Calu3 (cell line): ENCODE measurements around the gene UROD. TPM values are rescaled to one million over a fixed set of nuclear protein-coding genes. Genes with fewer than 3 reads are reported as not detected.

Experiments used
- BruUV-seq: library from RNA; stranded (reverse); fragments of 400-500 nt; replicated peaks from 2 replicates; lab custom pipeline; 2021; lab: Mats Ljungman, UMichigan
- CTCF ChIA-PET: fragments of 300-600 bp; sonication (Branson Sonifier 250); formaldehyde crosslinking; loops from one replicate; lab custom pipeline; 2022; ENCODE audit warnings: antibody characterized with exemption; lab: Charles Lee
- DNase-seq: peaks from one replicate; pipeline ENCODE4 v3.0.0; 2022
- H3K27ac Mint-ChIP-seq: one replicate; pipeline ENCODE4 v1.8.0; 2022; ENCODE audit warnings: mixed read lengths; ENCODE audit not compliant: unreplicated experiment
- H3K27me3 Mint-ChIP-seq: one replicate; pipeline ENCODE4 v1.8.0; 2022; ENCODE audit warnings: mixed read lengths; ENCODE audit not compliant: unreplicated experiment
- H3K36me3 Mint-ChIP-seq: one replicate; pipeline ENCODE4 v1.8.0; 2022; ENCODE audit warnings: mild to moderate bottlenecking, moderate library complexity, mixed read lengths; ENCODE audit not compliant: insufficient read depth, unreplicated experiment
- H3K4me1 Mint-ChIP-seq: one replicate; pipeline ENCODE4 v1.8.0; 2022; ENCODE audit warnings: mild to moderate bottlenecking, low read depth, mixed read lengths; ENCODE audit not compliant: unreplicated experiment
- H3K4me3 Mint-ChIP-seq: one replicate; pipeline ENCODE4 v1.8.0; 2022; ENCODE audit warnings: mild to moderate bottlenecking, low read depth, moderate library complexity, mixed read lengths; ENCODE audit not compliant: unreplicated experiment
- H3K9me3 Mint-ChIP-seq: one replicate; pipeline ENCODE4 v1.8.0; 2022; ENCODE audit warnings: low read depth, mixed read lengths; ENCODE audit not compliant: unreplicated experiment
- intact Hi-C: fragments of 100-400 bp; cut with micrococcal nuclease; formaldehyde crosslinking; loops from one replicate; pipeline ENCODE4 v1.10.0; 2022; ENCODE audit not compliant: unreplicated experiment
- total RNA-seq: library from RNA; stranded (reverse); gene quantifications from 2 replicates; pipeline ENCODE4 v1.2.3, GENCODE V29; 2022
- TF ChIP-seq, protein P1 (sequence below): fragments of 200-600 bp; IDR thresholded peaks from one replicate; pipeline ENCODE4 v1.8.0; 2022; ENCODE audit warnings: antibody characterized with exemption; ENCODE audit not compliant: unreplicated experiment

UROD gene
- total RNA-seq, 1 experiment from 2014 or later, result 50.3 TPM

DNA sequence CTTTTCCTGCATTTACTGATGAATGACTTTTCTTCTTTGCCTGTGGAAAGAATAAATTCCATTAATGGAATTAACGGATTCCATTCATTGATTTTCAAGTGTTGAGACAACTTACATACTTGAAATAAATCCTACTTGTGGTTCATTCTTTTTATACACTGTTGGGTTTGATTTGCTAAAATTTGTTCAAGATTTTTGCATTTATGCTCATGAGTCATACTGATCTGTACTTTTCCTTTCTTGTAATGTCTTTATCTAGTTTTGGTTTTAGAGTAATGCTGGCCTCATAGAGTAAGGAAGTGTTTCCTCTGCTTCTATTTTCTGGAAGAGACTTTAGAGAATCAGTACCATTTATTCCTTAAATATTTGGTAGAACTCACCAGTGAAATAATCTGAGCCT is 14.4 kb downstream of the UROD start:
- TF ChIP-seq, protein P1, sequence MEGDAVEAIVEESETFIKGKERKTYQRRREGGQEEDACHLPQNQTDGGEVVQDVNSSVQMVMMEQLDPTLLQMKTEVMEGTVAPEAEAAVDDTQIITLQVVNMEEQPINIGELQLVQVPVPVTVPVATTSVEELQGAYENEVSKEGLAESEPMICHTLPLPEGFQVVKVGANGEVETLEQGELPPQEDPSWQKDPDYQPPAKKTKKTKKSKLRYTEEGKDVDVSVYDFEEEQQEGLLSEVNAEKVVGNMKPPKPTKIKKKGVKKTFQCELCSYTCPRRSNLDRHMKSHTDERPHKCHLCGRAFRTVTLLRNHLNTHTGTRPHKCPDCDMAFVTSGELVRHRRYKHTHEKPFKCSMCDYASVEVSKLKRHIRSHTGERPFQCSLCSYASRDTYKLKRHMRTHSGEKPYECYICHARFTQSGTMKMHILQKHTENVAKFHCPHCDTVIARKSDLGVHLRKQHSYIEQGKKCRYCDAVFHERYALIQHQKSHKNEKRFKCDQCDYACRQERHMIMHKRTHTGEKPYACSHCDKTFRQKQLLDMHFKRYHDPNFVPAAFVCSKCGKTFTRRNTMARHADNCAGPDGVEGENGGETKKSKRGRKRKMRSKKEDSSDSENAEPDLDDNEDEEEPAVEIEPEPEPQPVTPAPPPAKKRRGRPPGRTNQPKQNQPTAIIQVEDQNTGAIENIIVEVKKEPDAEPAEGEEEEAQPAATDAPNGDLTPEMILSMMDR, result no peak
- Mint-ChIP-seq H3K27me3 (peaks cover 14% of the 10 kb centered on the region), H3K4me3 (no peak overlapping the region), H3K36me3 (no peaks in the 10 kb centered on the region), H3K9me3 (no peaks in the 10 kb centered on the region), H3K4me1 (no peaks in the 10 kb centered on the region), H3K27ac (no peak overlapping the region)
- no TSS peak for BruUV-seq
- DNase-seq, result no peak
- CTCF ChIA-PET, result no interaction called here
- intact Hi-C loops, result no loop called here

DNA sequence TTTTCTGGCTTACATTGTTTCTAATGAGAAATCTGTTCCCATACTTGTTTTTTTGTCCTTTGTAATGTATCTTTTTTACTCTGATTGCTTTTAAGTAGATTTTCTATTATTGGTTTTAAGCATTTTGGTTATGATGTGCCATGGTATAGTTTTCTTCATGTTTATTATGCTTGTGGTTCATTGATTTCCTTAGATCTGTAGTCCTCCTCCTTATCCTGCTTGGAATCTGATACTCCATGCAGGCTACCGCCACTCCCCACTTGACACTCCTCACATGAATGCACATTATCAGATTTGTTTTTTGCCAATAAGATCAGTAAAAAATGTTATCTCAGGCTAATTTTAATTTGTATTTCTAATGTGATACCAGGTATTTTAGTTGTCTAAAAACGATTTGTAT is 20.8 kb downstream of the UROD start:
- CTCF ChIA-PET, result no interaction called here
- Mint-ChIP-seq H3K27ac (no peak overlapping the region), H3K9me3 (no peaks in the 10 kb centered on the region), H3K4me1 (no peaks in the 10 kb centered on the region), H3K36me3 (no peaks in the 10 kb centered on the region), H3K4me3 (no peak overlapping the region), H3K27me3 (peaks cover 14% of the 10 kb centered on the region)
- intact Hi-C loops, result no loop called here
- TF ChIP-seq, protein P1, result no peak
- DNase-seq, result no peak
- BruUV-seq, result no TSS peak

DNA sequence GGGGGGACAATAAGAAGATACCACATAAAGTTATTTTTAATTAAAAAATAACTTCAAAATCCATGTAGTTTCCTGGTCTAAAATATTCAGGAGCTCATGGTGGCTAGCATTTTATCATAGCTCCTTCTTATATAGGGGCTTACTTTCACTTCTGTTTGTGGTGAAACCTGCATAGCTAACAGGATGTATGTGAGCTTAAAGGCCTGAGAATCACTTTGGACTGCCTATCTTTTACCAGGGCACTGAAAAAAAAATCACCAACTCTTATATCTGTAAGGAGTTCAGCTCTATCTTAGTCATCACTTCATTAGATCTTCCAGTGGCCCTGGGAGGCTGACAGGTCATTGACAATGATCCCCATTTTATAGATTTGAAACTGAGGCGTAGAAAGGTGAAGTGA is 21.3 kb downstream of the UROD start:
- no peak for DNase-seq
- CTCF ChIA-PET, result no interaction called here
- Mint-ChIP-seq H3K4me3 (no peak overlapping the region), H3K9me3 (no peaks in the 10 kb centered on the region), H3K36me3 (no peaks in the 10 kb centered on the region), H3K27ac (no peak overlapping the region), H3K27me3 (peaks cover 13% of the 10 kb centered on the region), H3K4me1 (no peaks in the 10 kb centered on the region)
- no TSS peak for BruUV-seq
- intact Hi-C loops, result no loop called here
- TF ChIP-seq, protein P1, result no peak

DNA sequence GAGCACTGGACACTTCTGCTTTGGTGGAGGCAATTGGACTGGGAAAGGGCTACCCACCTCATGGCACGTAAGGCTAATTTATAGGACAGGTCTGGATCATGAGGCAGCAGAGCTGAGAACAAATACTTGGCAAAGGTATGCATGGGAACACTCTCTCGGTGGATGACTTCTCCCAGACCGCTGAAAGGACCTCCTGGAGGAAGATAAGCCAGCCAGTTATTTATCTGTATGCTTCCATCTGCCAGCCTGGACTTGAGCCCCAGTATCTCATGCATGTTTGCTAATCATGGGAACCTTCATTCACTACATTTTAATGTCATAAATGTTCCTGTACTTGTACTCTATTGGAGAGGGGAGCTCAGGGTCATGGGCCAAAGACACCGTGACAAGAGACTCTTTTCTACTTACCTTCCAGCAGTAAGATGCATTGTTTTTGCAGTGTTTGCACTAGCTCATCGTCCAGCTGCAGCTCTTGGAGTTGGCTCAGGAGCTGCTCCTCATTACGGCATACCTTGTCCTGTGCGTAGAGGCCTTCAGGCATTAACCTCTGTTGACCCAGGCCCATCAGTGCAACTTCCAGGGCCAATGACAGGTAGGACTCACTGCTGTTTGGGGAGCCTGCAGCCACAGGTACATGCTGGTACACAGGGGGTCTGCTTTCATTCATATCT is 23.7 kb downstream of the UROD start:
- TF ChIP-seq, protein P1, result no peak
- CTCF ChIA-PET, result no interaction called here
- H3K36me3 Mint-ChIP-seq, result no peaks in the 10 kb centered on the region
- no peaks in the 10 kb centered on the region for H3K9me3 Mint-ChIP-seq
- intact Hi-C loops, result no loop called here
- DNase-seq, result no peak
- H3K27me3 Mint-ChIP-seq, result no peaks in the 10 kb centered on the region
- H3K4me3 Mint-ChIP-seq, result no peak overlapping the region
- H3K27ac Mint-ChIP-seq, result no peak overlapping the region
- no TSS peak for BruUV-seq
- no peaks in the 10 kb centered on the region for H3K4me1 Mint-ChIP-seq
